HG03342 (cell line): ENCODE results near the gene NOP53.
"Not testable (repeated sequence)": the region's sequence is repeated elsewhere in the genome, so short reads cannot be mapped to it uniquely, and the experiment has no call there.

Experiments
- ATAC-seq: cut with Tn5 transposase; IDR thresholded peaks from one replicate; pipeline ENCODE4 v1.9.1; 2021; ENCODE audit warnings: mild to moderate bottlenecking, moderate library complexity; ENCODE audit not compliant: unreplicated experiment

NOP53 gene

DNA sequence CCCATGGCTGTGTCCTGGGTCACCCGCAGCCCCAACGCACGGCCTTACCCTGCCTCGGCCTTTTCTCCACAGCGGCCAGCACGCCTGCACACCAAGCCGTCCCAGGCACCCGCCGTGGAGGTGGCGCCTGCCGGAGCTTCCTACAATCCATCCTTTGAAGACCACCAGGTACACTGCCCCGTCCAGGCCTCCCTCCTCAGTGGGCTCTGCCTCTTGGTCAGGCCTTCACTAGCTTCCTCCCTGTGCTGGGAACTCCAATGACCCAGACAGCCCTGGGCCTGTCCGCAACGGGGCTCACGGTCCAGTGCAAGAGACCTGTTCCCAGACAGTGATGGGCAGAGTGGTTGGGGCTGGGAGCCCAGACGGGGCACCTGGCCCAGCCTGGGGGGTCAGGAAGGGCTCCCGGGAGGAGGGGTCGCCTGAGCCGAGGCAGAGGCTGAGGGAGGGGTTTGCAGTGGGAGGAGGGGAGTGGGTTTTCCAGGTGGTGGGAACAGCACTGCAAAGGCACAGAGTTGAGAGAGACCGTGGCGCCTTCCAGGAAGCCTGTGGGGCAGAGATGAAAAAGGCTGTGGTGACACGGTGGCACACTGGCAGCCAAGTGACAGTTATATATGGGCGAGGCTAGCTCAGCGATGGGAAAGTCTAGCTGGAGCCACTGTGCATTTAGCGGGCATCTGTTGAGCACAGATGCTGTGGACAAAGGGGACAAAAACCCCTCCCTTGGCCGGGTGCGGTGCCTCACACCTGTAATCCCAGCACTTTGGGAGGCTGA, 7.3 kb downstream of the NOP53 start:
- ATAC-seq: no peak

DNA sequence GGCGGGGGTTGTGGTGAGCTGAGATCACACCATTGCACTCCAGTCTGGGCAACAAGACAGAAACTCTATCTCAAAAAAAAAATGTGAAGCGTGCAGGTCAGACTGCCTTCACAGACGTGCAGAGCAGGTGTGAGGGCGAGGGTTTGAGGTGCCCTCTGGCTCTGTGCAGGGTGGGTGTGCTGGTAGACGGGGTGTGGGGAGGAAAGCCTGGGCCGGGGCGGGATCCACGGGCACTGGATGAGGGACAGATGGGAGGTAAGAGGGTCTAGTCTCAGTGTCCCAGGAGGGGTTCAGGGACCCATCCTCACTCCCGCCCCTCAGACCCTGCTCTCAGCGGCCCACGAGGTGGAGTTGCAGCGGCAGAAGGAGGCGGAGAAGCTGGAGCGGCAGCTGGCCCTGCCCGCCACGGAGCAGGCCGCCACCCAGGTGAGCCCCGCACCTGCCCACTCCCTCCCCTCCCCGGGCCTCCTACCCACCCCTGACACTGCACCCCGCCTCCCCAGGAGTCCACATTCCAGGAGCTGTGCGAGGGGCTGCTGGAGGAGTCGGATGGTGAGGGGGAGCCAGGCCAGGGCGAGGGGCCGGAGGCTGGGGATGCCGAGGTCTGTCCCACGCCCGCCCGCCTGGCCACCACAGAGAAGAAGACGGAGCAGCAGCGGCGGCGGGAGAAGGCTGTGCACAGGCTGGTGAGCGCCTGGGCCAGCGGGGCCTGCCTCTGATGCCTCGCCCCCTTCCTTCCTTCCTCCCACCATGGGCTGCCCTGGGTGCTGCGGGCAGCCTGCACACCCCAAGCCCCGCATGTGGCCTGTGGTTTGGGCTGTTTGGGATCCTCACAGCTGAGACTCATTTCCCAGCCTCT, 9.1 kb downstream of the NOP53 start:
- ATAC-seq: no peak

GRCh38 chr19:47755065-47755761, 9.9 kb downstream of the NOP53 start:
- ATAC-seq: no peak

DNA sequence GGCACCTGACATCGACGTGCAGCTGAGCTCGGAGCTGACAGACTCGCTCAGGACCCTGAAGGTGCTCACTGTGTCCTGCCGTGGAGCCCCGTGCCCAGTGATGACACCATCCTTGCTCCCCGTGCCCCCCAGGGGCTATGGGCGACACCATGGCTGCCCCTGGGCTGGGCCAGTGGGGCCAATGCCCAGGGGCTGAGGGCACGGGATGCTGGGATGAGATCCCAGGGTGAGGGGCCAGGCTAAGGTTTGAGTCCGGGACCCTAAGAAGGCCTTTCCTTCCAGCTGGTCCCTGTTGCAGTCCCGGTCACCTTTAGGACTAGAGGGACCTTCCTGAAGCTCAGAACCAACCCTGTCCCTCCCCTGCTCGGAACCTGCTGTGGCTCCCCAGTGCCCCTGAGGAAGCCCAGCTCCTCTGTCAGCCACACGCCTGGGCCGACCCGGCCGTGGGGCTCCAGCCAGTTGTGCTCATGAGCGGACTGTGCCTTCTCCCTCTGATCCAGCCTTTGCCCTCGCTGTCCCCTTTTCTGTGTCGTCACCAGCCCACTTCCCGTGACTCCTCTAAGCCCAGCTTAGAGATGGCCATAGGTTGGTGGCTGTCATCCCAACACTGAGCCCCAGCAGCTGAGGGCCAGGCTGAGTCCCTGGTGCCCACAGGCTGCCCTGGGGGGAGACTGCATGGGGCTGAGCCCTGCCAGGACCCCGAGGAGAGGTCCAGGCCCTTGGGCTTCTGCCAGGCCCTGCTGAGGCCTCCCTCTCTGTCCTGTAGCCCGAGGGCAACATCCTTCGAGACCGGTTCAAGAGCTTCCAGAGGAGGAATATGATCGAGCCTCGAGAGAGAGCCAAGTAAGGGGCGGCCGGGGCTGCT, 10.6 kb downstream of the NOP53 start:
- no peak for ATAC-seq

DNA sequence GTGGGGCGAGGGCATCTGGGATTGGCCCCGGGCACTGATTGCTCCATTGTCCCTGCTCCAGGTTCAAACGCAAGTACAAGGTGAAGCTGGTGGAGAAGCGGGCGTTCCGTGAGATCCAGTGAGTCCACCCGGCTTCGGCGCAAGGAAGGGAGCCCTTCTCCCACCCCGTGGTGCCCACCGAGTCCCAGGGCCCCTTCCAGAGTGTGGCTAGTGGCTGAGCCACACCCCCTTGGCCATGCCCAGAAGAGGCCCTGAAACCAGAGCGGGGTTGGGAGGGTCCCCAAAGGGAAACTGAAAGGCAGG, 11.2 kb downstream of the NOP53 start:
- ATAC-seq: no peak

- no peak for ATAC-seq
Observed at GRCh38 chr19:47756953-47757608, 11.7 kb downstream of the NOP53 start.

DNA sequence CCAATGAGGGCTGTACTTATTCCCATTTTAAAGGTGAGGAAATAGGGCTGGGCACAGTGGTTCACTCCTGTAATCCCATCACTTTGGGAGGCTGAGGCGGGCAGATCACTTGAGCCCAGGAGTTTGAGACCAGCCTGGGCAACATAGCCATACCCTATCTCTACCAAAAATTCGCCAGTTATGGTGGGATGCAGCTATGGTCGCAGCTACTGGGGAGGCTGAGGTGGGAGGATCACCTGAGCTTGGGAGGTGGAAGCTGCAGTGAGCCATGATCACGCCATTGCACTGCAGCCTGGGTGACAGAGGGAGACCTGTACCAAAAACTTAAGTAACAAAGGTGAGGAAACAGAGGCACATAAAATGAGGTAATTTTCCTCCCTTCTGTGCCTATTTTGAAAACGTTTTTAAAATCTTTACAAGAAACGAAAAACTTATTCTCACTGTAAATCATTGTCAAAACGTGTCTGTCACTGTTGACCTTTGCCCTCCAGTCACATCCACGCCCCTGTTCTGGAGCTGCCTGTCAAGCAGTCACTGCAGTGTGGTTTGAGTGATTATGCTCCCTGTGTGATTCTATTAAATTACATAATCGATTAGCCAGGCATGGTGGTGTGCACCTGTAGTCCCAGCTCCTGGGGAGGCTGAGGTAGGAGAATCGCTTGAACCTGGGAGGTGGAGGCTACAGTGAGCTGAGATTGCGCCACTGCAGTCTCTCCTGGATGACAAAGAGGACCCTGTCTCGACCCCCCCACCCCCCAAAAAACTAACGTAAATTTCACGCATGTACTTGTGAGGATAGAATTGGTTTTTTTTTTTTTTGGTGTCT, 12.5 kb downstream of the NOP53 start:
- no peak for ATAC-seq

DNA sequence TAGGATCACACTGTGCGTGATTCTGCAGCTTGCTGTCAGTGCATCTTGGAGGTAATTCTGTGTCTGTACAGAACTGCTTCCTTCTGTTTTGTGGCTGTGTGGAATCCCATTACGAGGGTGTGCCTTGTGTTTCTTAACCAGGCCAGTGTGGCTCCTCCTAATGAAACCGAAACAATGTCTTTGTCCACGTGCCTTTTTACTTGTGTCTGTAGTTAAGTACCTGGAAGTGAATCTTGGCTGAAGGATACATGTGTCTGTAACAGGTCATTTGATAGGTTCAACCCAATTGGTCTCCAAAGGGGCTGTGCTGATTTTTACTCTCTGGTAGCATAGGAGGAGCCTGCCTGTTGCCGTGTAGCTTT, 13.1 kb downstream of the NOP53 start:
- no peak for ATAC-seq

DNA sequence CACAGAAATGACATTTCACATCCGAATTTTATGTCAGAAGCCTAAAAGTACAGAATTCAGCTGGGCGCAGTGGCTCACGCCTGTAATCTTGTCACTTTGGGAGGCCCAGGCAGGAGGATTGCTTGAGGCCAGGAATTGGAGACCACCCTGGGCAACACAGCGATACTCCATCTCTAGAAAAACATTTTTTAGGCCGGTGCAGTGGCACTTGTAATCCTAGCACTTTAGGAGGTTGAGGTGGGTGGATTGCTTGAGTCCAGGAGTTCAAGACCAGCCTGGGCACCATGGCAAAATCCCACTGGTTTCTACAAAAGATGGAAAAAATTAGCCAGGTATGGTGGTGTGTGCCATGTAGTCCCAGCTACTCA, 15.3 kb downstream of the NOP53 start:
- no peak for ATAC-seq

DNA sequence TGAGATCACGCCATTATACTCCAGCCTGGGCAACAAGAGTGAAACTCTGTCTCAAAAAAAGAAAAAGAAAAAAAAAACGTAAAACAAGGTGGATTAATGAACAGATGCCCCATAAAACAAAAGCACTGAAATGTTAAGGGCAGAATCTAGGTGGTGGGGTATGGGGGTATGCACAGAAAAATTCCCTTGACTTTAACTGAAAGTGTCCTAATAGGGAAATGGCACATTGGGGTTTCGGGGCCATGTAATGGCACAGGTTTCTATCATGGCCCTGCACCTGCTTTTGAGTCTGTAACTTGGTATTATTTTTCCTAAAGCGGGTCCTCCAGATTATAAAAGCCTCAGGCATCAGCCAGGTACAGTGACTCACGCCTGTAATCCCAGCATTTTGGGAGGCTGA, 16.2 kb downstream of the NOP53 start:
- no peak for ATAC-seq

DNA sequence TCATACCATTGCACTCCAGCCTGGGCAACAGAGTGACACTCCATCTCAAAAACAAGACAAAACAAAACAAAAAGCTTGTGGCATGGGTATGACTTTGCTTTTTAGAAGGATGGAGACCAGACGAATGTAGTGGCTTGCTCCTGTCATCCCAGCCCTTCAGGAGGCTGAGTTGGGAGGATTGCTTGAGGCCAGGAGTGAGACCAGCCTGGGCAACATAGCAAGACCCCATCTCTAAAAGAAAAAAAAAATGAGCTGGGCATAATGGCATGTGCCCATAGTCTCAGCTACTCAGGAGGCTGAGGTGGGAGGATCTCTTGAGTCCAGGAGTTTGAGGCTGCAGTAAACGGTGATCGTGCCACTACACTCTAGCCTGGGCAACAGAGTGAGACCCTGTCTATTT, 16.8 kb downstream of the NOP53 start:
- ATAC-seq: no peak

- ATAC-seq: no peak
Observed at GRCh38 chr19:47762615-47763308, 17.4 kb downstream of the NOP53 start.

DNA sequence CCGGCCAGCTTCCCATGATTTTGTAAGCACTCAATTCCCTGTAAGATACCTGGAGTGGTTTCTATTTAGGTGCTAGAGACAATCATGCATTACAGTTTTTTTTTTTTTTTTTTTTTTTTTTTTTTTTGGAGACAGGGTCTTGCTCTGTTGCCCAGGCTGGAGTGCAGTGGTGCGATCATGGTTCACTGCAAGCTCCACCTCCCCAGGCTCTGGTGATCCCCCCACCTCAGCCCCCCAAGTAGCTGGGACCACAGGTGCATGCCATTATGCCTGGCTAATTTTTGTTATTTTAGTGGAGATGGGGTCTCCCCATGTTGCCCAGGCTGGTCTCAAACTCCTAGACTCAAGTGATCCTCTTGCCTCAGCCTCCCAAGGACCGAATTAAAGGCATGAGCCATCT, 19.4 kb downstream of the NOP53 start:
- not testable (repeated sequence) for ATAC-seq

- ATAC-seq: no peak
Observed at GRCh38 chr19:47765523-47766358, 20.4 kb downstream of the NOP53 start.

- no peak for ATAC-seq
Observed at GRCh38 chr19:47766359-47766620, 20.9 kb downstream of the NOP53 start.

- ATAC-seq: no peak
Observed at GRCh38 chr19:47766670-47767069, 21.3 kb downstream of the NOP53 start.

DNA sequence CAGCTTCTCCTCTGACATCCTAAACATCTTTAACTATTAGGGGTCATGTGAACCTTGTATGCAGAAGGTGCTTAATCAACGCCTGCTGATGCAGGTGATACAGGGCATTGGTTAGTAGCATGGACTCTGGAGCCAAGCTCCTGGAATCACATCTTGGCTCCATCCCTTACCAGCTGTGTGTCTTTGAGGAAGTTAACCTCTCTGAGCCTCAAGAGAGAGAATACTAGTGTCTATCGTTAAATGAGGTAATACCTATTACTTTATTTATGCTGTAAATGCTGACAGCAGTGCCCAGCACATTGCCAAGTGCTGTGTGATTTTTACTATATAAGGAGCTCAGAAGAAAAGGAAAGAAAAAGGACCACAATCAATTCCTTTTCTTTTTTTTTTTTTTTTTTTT, 22.0 kb downstream of the NOP53 start:
- ATAC-seq: no peak

- ATAC-seq: no peak
Observed at GRCh38 chr19:47768604-47769003, 23.3 kb downstream of the NOP53 start.
